Breast epithelium (tissue), 3 donors: ENCODE measurements around the gene TBL3.

Experiments used
- CTCF ChIP-seq, 3 donors: fragments of 450-650 bp; IDR thresholded peaks; one replicate each; pipeline ENCODE4 v1.5.1; 2016 to 2017; ENCODE audit warnings: antibody characterized with exemption in 3 of 3, mild to moderate bottlenecking in 3 of 3, moderate library complexity in 3 of 3
- POLR2A ChIP-seq: fragments of 450-650 bp; IDR thresholded peaks from one replicate; pipeline ENCODE4 v1.6.1; 2016; ENCODE audit warnings: antibody characterized with exemption, mild to moderate bottlenecking, moderate library complexity
- POLR2AphosphoS5 ChIP-seq, 3 donors: sonication (generic); formaldehyde crosslinking; IDR thresholded peaks; one replicate each; pipeline ENCODE4 v1.6.1; 2017; ENCODE audit warnings: antibody characterized with exemption in 3 of 3

DNA sequence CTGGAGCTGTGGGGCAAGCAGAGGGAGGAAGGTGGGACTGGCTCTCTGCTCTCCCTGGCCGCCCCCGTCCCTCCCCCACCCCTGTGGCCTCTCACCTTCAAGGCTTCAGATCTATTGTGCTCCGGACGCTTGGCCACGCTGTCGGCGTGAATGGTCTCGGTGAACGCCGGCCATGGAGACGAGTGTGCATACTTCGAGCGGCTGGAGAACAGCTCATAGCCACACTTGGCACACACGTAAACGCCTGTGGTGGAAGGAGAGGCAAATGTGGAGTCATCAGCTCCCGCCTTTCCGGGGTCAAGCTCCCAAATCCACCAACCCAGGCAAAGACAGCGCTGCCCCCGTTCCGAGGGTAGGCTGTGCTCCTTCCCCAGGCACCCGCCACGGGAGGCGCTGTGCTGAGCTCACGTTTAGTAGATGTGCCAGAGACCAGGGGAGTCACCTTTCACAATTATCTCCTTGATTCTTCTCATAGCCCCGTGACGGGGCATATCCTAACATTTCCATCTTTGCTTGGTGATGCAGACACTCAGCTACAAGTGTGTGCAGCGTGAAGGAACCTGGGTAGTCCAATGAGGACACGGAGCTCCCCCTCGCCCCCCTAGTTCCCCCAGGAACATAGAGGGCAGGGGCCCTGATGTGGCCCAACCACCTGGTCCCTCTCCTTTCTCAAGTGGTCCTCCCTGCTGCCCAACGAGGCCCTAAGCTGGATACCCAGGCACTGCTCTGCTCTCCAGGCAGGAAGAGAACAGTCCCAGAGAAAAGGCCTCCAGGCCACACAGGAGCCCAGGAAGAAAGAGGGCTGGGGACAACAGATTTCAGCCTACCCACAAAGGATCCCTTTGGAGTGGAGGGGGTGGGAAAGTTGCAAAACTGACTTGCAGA lies 30.4 kb upstream of the TBL3 start:
- TF ChIP-seq CTCF (IDR thresholded peaks at IDR 0.05) (no peak), POLR2A (no peak), POLR2AphosphoS5 (IDR thresholded peaks at IDR 0.05) (no peak)
